GM19324 (cell line): ENCODE measurements around the gene KLLN.
A peak's percentile ranks its signal among the peaks of the same experiment; 100 is the strongest.
"Not testable (repeated sequence)": the region's sequence is repeated elsewhere in the genome, so short reads cannot be mapped to it uniquely, and the experiment has no call there.

ENCODE experiments used
- ATAC-seq: cut with Tn5 transposase; IDR thresholded peaks from one replicate; pipeline ENCODE4 v1.9.1; 2021; ENCODE audit warnings: mild to moderate bottlenecking, moderate library complexity; ENCODE audit not compliant: unreplicated experiment, low FRiP score

KLLN gene

GRCh38 chr10:87863053-87863943, at the start of gene KLLN, which contains the start of gene PTEN:
Gene KLLN, minus strand, starts transcription at chr10:87863533. Its CDS starts 1,046 bp downstream, at chr10:87862487.
Gene PTEN, plus strand, starts transcription at chr10:87863625. Its CDS starts 845 bp downstream, at chr10:87864470.
- peak; percentile 39 for ATAC-seq

GRCh38 chr10:87903396-87903795, 40.1 kb upstream of the KLLN start:
- not testable (repeated sequence) for ATAC-seq

- not testable (repeated sequence) for ATAC-seq
These were observed 34.6 kb upstream of the KLLN start for GRCh38 chr10:87897957-87898356.

GRCh38 chr10:87896216-87896615, 32.9 kb upstream of the KLLN start:
- no peak for ATAC-seq

- no peak for ATAC-seq
These were observed 32.1 kb upstream of the KLLN start for GRCh38 chr10:87895430-87895829.

GRCh38 chr10:87887548-87888289, 24.4 kb upstream of the KLLN start:
- ATAC-seq, result no peak

GRCh38 chr10:87887146-87887545, 23.8 kb upstream of the KLLN start:
- ATAC-seq, result no peak

- no peak for ATAC-seq
These were observed 23.3 kb upstream of the KLLN start for GRCh38 chr10:87886635-87887034.

- ATAC-seq, result no peak
These were observed 19.4 kb upstream of the KLLN start for GRCh38 chr10:87882555-87883294.

- ATAC-seq, result not testable (repeated sequence)
These were observed 18.2 kb upstream of the KLLN start for GRCh38 chr10:87881373-87882059.

- no peak for ATAC-seq
These were observed 17.0 kb upstream of the KLLN start for GRCh38 chr10:87880336-87880735.

GRCh38 chr10:87878664-87879459, 15.5 kb upstream of the KLLN start:
- ATAC-seq, result no peak

GRCh38 chr10:87875929-87876571, 12.7 kb upstream of the KLLN start:
- no peak for ATAC-seq

- no peak for ATAC-seq
These were observed 10.3 kb upstream of the KLLN start for GRCh38 chr10:87873656-87874055.

GRCh38 chr10:87872828-87873227, 9.5 kb upstream of the KLLN start:
- no peak for ATAC-seq

- ATAC-seq, result no peak
These were observed 6.6 kb upstream of the KLLN start for GRCh38 chr10:87869773-87870551.

- not testable (repeated sequence) for ATAC-seq
These were observed 5.8 kb upstream of the KLLN start for GRCh38 chr10:87869139-87869538.

- no peak for ATAC-seq
These were observed 4.9 kb upstream of the KLLN start for GRCh38 chr10:87868277-87868676.
